ENCODE data around the gene AJUBA.
A peak's percentile ranks its signal among the peaks of the same experiment; 100 is the strongest.

AJUBA gene

DNA sequence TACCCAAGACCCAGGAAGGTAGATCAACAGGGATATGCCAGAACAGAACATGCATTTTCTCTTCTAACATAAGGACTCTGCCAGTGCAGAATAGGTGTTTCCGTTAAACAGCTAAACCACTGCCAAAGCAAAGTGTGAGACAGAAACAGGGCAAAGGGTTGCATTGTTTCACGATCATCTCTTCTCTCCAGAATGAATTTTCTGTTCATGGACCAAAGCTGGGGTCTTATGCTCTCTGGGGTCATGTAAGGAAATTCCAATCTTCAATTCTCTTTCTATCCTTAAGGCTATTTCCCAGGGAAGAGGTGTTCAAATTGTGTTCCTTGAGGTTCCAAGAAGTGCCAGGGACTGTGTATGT lies 41.4 kb upstream of the AJUBA start:
- no peak for TF ChIP-seq CTCF (IDR thresholded peaks at IDR 0.05; ENCODE audit: unreplicated experiment in 3 of 3)
- H3K27me3 Mint-ChIP-seq (ENCODE audit: low read depth), result no peaks in the 10 kb centered on the region
- H3K4me3 Mint-ChIP-seq, result no peak overlapping the region
- H3K36me3 Mint-ChIP-seq (ENCODE audit: low read depth), result peaks cover 27% of the 10 kb centered on the region
- H3K27ac Mint-ChIP-seq, result peak overlapping the region; percentile 1 to 80 (median 64)
- peaks cover 49% of the 10 kb centered on the region for H3K4me1 Mint-ChIP-seq
- no peaks in the 10 kb centered on the region for H3K9me3 Mint-ChIP-seq

- H3K27ac Mint-ChIP-seq, result peak overlapping the region; percentile 1 to 80 (median 64)
- H3K36me3 Mint-ChIP-seq (ENCODE audit: low read depth), result peaks cover 24% of the 10 kb centered on the region
- no peaks in the 10 kb centered on the region for H3K27me3 Mint-ChIP-seq (ENCODE audit: low read depth)
- H3K4me3 Mint-ChIP-seq, result peak overlapping the region in 2 of 3 experiments; percentile 10 to 22
- peaks cover 49% of the 10 kb centered on the region for H3K4me1 Mint-ChIP-seq
- no peaks in the 10 kb centered on the region for H3K9me3 Mint-ChIP-seq
- TF ChIP-seq CTCF (IDR thresholded peaks at IDR 0.05; ENCODE audit: unreplicated experiment in 3 of 3), result no peak
Measured at GRCh38 chr14:23023022-23023794, 40.9 kb upstream of the AJUBA start.

DNA sequence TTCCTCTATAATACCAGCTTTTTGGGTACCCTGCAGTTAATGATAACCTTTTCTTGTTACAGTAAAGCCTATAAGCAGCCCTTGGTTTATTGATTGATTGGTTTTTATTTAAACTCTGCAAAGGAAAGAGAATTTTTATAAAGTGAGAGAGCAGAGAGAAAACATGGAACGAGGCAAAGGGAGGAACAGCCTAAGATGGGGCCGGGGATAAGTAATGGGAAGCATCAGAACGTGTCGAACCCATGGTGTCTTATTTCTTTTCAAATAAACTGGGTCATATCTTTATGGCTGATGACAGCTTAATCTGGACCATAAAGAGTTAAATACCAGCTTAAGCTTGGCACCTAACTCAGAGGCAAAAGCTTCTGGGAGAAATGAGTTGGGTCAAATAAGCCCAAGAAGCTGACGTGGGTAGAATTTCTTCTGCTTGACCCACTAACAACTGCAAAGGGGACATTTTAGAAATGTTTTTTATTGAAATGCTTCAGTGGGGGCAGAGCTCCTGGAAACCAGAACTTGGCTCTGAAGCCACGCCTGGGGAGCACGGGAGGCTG lies 39.6 kb upstream of the AJUBA start:
- H3K4me3 Mint-ChIP-seq, result no peak overlapping the region
- H3K36me3 Mint-ChIP-seq (ENCODE audit: low read depth), result peaks cover 16% of the 10 kb centered on the region
- no peak for TF ChIP-seq CTCF (IDR thresholded peaks at IDR 0.05; ENCODE audit: unreplicated experiment in 3 of 3)
- H3K27ac Mint-ChIP-seq, result peak overlapping the region; percentile 4 to 38 (median 6)
- no peaks in the 10 kb centered on the region for H3K27me3 Mint-ChIP-seq (ENCODE audit: low read depth)
- H3K9me3 Mint-ChIP-seq, result no peaks in the 10 kb centered on the region
- H3K4me1 Mint-ChIP-seq, result peaks cover 49% of the 10 kb centered on the region

- peaks cover 16% of the 10 kb centered on the region for H3K36me3 Mint-ChIP-seq (ENCODE audit: low read depth)
- peak overlapping the region; percentile 6 to 38 (median 25) for H3K27ac Mint-ChIP-seq
- no peak for TF ChIP-seq CTCF (IDR thresholded peaks at IDR 0.05; ENCODE audit: unreplicated experiment in 3 of 3)
- peak overlapping the region in 1 of 3 experiments; percentile 30 for H3K4me3 Mint-ChIP-seq
- no peaks in the 10 kb centered on the region for H3K27me3 Mint-ChIP-seq (ENCODE audit: low read depth)
- H3K4me1 Mint-ChIP-seq, result peaks cover 49% of the 10 kb centered on the region
- no peaks in the 10 kb centered on the region for H3K9me3 Mint-ChIP-seq
Measured at GRCh38 chr14:23021434-23021833, 39.1 kb upstream of the AJUBA start.

- no peak for TF ChIP-seq CTCF (IDR thresholded peaks at IDR 0.05; ENCODE audit: unreplicated experiment in 3 of 3)
- Mint-ChIP-seq H3K4me3 (no peak overlapping the region), H3K27me3 (ENCODE audit: low read depth) (no peaks in the 10 kb centered on the region), H3K27ac (peak overlapping the region; percentile 6 to 38 (median 25)), H3K4me1 (peaks cover 50% of the 10 kb centered on the region), H3K9me3 (no peaks in the 10 kb centered on the region), H3K36me3 (ENCODE audit: low read depth) (peaks cover 8% of the 10 kb centered on the region)
Measured at GRCh38 chr14:23020143-23021128, 38.1 kb upstream of the AJUBA start.

All from nephron (organoid).